ENCODE measurements around the gene COL13A1. TPM values are rescaled to one million over a fixed set of nuclear protein-coding genes. Genes with fewer than 3 reads are reported as not detected.

COL13A1 gene
- total and polyA plus RNA-seq, 12 donors = 0.54 to 7.6 (median 1.9) TPM

- no peak overlapping the region for H3K4me3 ChIP-seq
- H3K27me3 ChIP-seq = no peaks in the 10 kb centered on the region
- no peak for DNase-seq
- WGBS, 4 donors = 88 to 93% (median 92%) methylated on average over 3 to 10 of the region's 10 CpGs
- no peak for TF ChIP-seq POLR2A (IDR thresholded peaks at IDR 0.05)
- TF ChIP-seq CTCF (IDR thresholded peaks at IDR 0.05) = no peak
- no peaks in the 10 kb centered on the region for H3K36me3 ChIP-seq (replicated peaks in 1 of 2)
- no peaks in the 10 kb centered on the region for H3K9me3 ChIP-seq (replicated peaks in 1 of 3)
- intact Hi-C loops (cut with DNase I) = no loop called here
- H3K4me1 ChIP-seq (replicated peaks in 1 of 2) = no peaks in the 10 kb centered on the region
- no peak overlapping the region for H3K27ac ChIP-seq
These were observed 96.3 kb downstream of the COL13A1 start for GRCh38 chr10:69897999-69898398.

- 74 to 80% (median 77%) methylated on average over 10 of the region's 10 CpGs for WGBS, 4 donors
These were observed 96.8 kb downstream of the COL13A1 start for GRCh38 chr10:69898524-69898923.

GRCh38 chr10:69898941-69899340, 97.2 kb downstream of the COL13A1 start:
- Histone ChIP-seq H3K27ac (no peak overlapping the region), H3K27me3 (no peaks in the 10 kb centered on the region), H3K4me3 (no peak overlapping the region), H3K4me1 (replicated peaks in 1 of 2) (no peaks in the 10 kb centered on the region), H3K9me3 (replicated peaks in 1 of 3) (no peaks in the 10 kb centered on the region), H3K36me3 (replicated peaks in 1 of 2) (no peaks in the 10 kb centered on the region)
- WGBS, 4 donors = 83 to 94% (median 89%) methylated on average over 2 of the region's 2 CpGs
- TF ChIP-seq POLR2A (IDR thresholded peaks at IDR 0.05) = no peak
- no peak for TF ChIP-seq CTCF (IDR thresholded peaks at IDR 0.05)
- DNase-seq = no peak
- intact Hi-C loops (cut with DNase I) = no loop called here

More at GRCh38 chr10:69898524-69898923, 96.8 kb downstream of the COL13A1 start:
- no peaks in the 10 kb centered on the region for H3K27me3 ChIP-seq
- no peaks in the 10 kb centered on the region for H3K4me1 ChIP-seq (replicated peaks in 1 of 2)
- TF ChIP-seq CTCF (IDR thresholded peaks at IDR 0.05) = no peak
- no peak for TF ChIP-seq POLR2A (IDR thresholded peaks at IDR 0.05)
- H3K4me3 ChIP-seq = no peak overlapping the region
- no peak for DNase-seq
- intact Hi-C loops (cut with DNase I) = no loop called here
- no peaks in the 10 kb centered on the region for H3K36me3 ChIP-seq (replicated peaks in 1 of 2)
- no peak overlapping the region for H3K27ac ChIP-seq
- H3K9me3 ChIP-seq (replicated peaks in 1 of 3) = no peaks in the 10 kb centered on the region

- DNase-seq = no peak
- H3K27ac ChIP-seq = no peak overlapping the region
- no peaks in the 10 kb centered on the region for H3K9me3 ChIP-seq (replicated peaks in 1 of 3)
- TF ChIP-seq CTCF (IDR thresholded peaks at IDR 0.05) (no peak), POLR2A (IDR thresholded peaks at IDR 0.05) (no peak)
- 90 to 98% (median 94%) methylated on average over 10 to 12 of the region's 12 CpGs for WGBS, 4 donors
- intact Hi-C loops (cut with DNase I) = no loop called here
- H3K4me1 ChIP-seq (replicated peaks in 1 of 2) = no peaks in the 10 kb centered on the region
- no peaks in the 10 kb centered on the region for H3K36me3 ChIP-seq (replicated peaks in 1 of 2)
- H3K27me3 ChIP-seq = no peaks in the 10 kb centered on the region
- no peak overlapping the region for H3K4me3 ChIP-seq
These were observed 98.3 kb downstream of the COL13A1 start for GRCh38 chr10:69899727-69900595.

Data from adrenal gland (tissue), 12 donors.